ENCODE measurements around the gene L3HYPDH. TPM values are rescaled to one million over a fixed set of nuclear protein-coding genes. Genes with fewer than 3 reads are reported as not detected.

Gene L3HYPDH
- polyA plus RNA-seq, 1 of the 3 experiments (the other 2 are of a cell fraction), result 66.2 TPM

DNA sequence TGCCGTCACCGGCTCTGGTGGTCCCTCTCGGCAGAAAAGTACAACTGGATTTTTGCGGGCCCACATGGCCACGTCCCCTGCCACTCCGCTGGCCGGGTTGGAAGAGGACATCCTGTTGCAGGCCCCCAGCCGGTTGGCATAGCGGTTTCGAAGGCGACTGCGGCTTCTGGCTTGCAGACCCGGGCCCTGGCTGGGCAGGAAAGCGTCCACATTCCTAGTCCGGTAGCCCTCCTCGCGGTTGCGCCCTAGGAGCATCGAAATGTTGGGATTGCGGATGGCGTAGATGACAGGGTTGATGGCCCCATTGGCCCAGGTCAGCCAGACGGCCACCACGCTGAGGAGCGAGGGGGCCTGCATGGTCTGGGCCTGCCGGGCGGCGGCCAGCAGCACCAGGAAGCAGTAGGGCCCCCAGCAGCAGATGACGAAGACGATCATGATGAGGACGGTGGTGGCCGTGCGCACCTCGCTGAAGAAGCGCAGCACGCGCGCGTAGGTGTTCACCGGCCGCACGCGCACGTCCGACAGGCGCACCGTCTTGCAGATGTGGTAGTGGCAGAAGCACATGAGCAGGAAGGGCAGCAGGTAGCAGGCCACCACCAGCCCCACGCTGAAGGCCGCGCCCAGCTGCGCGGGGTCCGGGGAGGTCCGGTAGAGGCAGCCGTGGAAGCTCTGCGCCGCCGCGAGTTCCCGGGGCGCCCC is 20.3 kb downstream of the L3HYPDH start:
- ChIA-PET POLR2A (interaction anchor here (1.7 kb wide), 1 partner anchor 20 kb away, joined by 17 read pairs; the partner anchor contains the start of genes JKAMP and L3HYPDH), CTCF (interaction anchor here (0.8 to 5.6 kb wide), 9 partner anchors 14 to 339 kb away, joined by 3 to 27 read pairs (median 4); partner anchors contain the start of genes CCDC175, JKAMP and L3HYPDH)
- H3K36me3 ChIP-seq (replicated peaks in 1 of 2; ENCODE audit: control insufficient read depth in 1 of 2, insufficient read depth in 2 of 2, low read length in 1 of 2), result peaks cover 48 to 58% of the 10 kb centered on the region in 2 experiments
- H3K4me1 ChIP-seq (ENCODE audit: control insufficient read depth in 1 of 2, insufficient read depth in 2 of 2, low read depth in 1 of 2, low read length in 1 of 2), result peaks cover 9 to 13% of the 10 kb centered on the region in 2 experiments; a peak in 3 of 4 replicates
- H3F3A ChIP-seq (replicated peaks; ENCODE audit: insufficient read depth), result peaks cover 21% of the 10 kb centered on the region
- H4K20me1 ChIP-seq (ENCODE audit: insufficient read depth), result no peaks in the 10 kb centered on the region
- no peak overlapping the region for H3K9ac ChIP-seq
- WGBS (ENCODE audit: low lambda C conversion rate), result 95% methylated on average over 42 of the region's 60 CpGs
- H3K4me3 ChIP-seq (ENCODE audit: low read depth in 2 of 2, low read length in 1 of 2), result peak overlapping the region in 1 of 2 experiments; percentile 51; a peak in 2 of 4 replicates
- H3K79me2 ChIP-seq (ENCODE audit: insufficient read depth), result peaks cover 18% of the 10 kb centered on the region
- no peaks in the 10 kb centered on the region for H3K9me2 ChIP-seq
- no peak for DNase-seq
- no peak for TF ChIP-seq NRF1 (IDR thresholded peaks at IDR 0.05; ENCODE audit: low read depth, low read length)
- no peak for TF ChIP-seq YY1 (IDR thresholded peaks at IDR 0.05; ENCODE audit: low read depth)
- TF ChIP-seq, protein P1, sequence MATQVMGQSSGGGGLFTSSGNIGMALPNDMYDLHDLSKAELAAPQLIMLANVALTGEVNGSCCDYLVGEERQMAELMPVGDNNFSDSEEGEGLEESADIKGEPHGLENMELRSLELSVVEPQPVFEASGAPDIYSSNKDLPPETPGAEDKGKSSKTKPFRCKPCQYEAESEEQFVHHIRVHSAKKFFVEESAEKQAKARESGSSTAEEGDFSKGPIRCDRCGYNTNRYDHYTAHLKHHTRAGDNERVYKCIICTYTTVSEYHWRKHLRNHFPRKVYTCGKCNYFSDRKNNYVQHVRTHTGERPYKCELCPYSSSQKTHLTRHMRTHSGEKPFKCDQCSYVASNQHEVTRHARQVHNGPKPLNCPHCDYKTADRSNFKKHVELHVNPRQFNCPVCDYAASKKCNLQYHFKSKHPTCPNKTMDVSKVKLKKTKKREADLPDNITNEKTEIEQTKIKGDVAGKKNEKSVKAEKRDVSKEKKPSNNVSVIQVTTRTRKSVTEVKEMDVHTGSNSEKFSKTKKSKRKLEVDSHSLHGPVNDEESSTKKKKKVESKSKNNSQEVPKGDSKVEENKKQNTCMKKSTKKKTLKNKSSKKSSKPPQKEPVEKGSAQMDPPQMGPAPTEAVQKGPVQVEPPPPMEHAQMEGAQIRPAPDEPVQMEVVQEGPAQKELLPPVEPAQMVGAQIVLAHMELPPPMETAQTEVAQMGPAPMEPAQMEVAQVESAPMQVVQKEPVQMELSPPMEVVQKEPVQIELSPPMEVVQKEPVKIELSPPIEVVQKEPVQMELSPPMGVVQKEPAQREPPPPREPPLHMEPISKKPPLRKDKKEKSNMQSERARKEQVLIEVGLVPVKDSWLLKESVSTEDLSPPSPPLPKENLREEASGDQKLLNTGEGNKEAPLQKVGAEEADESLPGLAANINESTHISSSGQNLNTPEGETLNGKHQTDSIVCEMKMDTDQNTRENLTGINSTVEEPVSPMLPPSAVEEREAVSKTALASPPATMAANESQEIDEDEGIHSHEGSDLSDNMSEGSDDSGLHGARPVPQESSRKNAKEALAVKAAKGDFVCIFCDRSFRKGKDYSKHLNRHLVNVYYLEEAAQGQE (IDR thresholded peaks at IDR 0.05; ENCODE audit: low read depth, low read length), result no peak
- TF ChIP-seq RAD21 (IDR thresholded peaks at IDR 0.05; ENCODE audit: low read length), result no peak
- TF ChIP-seq, protein P2, sequence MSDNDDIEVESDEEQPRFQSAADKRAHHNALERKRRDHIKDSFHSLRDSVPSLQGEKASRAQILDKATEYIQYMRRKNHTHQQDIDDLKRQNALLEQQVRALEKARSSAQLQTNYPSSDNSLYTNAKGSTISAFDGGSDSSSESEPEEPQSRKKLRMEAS (IDR thresholded peaks at IDR 0.05; ENCODE audit: low read depth), result no peak
- TF ChIP-seq GATA2 (CRISPR knock-in tag; IDR thresholded peaks at IDR 0.05), result no peak
- TF ChIP-seq FOSL2 (IDR thresholded peaks at IDR 0.05; ENCODE audit: borderline replicate concordance, low read depth), result no peak
- TF ChIP-seq CHD2 (IDR thresholded peaks at IDR 0.05; ENCODE audit: low read length, partially characterized antibody), result no peak
- no peak for TF ChIP-seq TEAD4 (IDR thresholded peaks at IDR 0.05; ENCODE audit: borderline replicate concordance, insufficient read depth)
- TF ChIP-seq, protein P3, sequence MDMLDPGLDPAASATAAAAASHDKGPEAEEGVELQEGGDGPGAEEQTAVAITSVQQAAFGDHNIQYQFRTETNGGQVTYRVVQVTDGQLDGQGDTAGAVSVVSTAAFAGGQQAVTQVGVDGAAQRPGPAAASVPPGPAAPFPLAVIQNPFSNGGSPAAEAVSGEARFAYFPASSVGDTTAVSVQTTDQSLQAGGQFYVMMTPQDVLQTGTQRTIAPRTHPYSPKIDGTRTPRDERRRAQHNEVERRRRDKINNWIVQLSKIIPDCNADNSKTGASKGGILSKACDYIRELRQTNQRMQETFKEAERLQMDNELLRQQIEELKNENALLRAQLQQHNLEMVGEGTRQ (IDR thresholded peaks at IDR 0.05; ENCODE audit: borderline replicate concordance, low read depth, low read length), result no peak
- TF ChIP-seq, protein P4, sequence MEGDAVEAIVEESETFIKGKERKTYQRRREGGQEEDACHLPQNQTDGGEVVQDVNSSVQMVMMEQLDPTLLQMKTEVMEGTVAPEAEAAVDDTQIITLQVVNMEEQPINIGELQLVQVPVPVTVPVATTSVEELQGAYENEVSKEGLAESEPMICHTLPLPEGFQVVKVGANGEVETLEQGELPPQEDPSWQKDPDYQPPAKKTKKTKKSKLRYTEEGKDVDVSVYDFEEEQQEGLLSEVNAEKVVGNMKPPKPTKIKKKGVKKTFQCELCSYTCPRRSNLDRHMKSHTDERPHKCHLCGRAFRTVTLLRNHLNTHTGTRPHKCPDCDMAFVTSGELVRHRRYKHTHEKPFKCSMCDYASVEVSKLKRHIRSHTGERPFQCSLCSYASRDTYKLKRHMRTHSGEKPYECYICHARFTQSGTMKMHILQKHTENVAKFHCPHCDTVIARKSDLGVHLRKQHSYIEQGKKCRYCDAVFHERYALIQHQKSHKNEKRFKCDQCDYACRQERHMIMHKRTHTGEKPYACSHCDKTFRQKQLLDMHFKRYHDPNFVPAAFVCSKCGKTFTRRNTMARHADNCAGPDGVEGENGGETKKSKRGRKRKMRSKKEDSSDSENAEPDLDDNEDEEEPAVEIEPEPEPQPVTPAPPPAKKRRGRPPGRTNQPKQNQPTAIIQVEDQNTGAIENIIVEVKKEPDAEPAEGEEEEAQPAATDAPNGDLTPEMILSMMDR (IDR thresholded peaks at IDR 0.05), result no peak
- TF ChIP-seq FOXM1 (IDR thresholded peaks at IDR 0.05; ENCODE audit: low read depth), result no peak
- TF ChIP-seq JUND (IDR thresholded peaks at IDR 0.05), result no peak
- TF ChIP-seq, protein P5, sequence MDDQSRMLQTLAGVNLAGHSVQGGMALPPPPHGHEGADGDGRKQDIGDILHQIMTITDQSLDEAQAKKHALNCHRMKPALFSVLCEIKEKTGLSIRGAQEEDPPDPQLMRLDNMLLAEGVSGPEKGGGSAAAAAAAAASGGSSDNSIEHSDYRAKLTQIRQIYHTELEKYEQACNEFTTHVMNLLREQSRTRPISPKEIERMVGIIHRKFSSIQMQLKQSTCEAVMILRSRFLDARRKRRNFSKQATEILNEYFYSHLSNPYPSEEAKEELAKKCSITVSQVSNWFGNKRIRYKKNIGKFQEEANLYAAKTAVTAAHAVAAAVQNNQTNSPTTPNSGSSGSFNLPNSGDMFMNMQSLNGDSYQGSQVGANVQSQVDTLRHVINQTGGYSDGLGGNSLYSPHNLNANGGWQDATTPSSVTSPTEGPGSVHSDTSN (IDR thresholded peaks at IDR 0.05), result no peak
- no peak for TF ChIP-seq RCOR1 (IDR thresholded peaks at IDR 0.05; ENCODE audit: low read length)
- no peak for TF ChIP-seq RXRA (IDR thresholded peaks at IDR 0.05; ENCODE audit: borderline replicate concordance, low read depth)
- TF ChIP-seq TAF1 (IDR thresholded peaks at IDR 0.05; ENCODE audit: borderline replicate concordance, low read depth, low read length), result no peak
- TF ChIP-seq TCF12 (IDR thresholded peaks at IDR 0.05), result no peak
- TF ChIP-seq NFIC (IDR thresholded peaks at IDR 0.05; ENCODE audit: borderline replicate concordance), result no peak
- no peak for TF ChIP-seq GABPA (IDR thresholded peaks at IDR 0.05; ENCODE audit: low read depth)
- H3K27me3 ChIP-seq (ENCODE audit: insufficient read depth), result no peaks in the 10 kb centered on the region
- no peak overlapping the region for H2AFZ ChIP-seq (ENCODE audit: low read depth)
- H3K4me2 ChIP-seq, result peak overlapping the region; percentile 63
- H3K9me3 ChIP-seq, result no peaks in the 10 kb centered on the region
- H3K27ac ChIP-seq (ENCODE audit: low read depth in 2 of 2, low read length in 1 of 2), result no peak overlapping the region

Data from SK-N-SH (cell line).